ENCODE measurements around the gene CRY2. TPM values are rescaled to one million over a fixed set of nuclear protein-coding genes. Genes with fewer than 3 reads are reported as not detected.
A peak's percentile ranks its signal among the peaks of the same experiment; 100 is the strongest.

The CRY2 gene
- polyA plus RNA-seq, 2 of the 4 experiments (the other 2 are of a cell fraction) = 3.2 to 4.1 TPM

GRCh38 chr11:45885274-45885920 lies 38.1 kb downstream of the CRY2 start, which contains the start of gene MAPK8IP1:
MAPK8IP1 (plus strand) TSS chr11:45885651; CDS start chr11:45885821, 170 bp downstream.
- ChIA-PET CTCF (interaction anchor here (5.6 kb wide), 1 partner anchor 13 kb away, joined by 39 read pairs; no protein-coding TSS in a partner anchor), POLR2A (no interaction called here)
- peak within 1 kb of the TSS; percentile 59 for H3K4me3 ChIP-seq
- peaks cover 18% of the 10 kb centered on the region for H3K4me1 ChIP-seq
- TF ChIP-seq JUN (IDR thresholded peaks at IDR 0.05) = no peak
- peak; percentile 90 for TF ChIP-seq REST (IDR thresholded peaks at IDR 0.05)
- TF ChIP-seq EHMT2 (IDR thresholded peaks at IDR 0.05; ENCODE audit: low read depth) = peak; percentile 82
- no peak for TF ChIP-seq CTCF (IDR thresholded peaks at IDR 0.05)
- TF ChIP-seq NFE2L2 (conservative IDR thresholded peaks at IDR 0.05; ENCODE audit: low read length) = no peak
- TF ChIP-seq FOXS1 (CRISPR knock-in tag; IDR thresholded peaks at IDR 0.05) = 0 out of 2 replicates have a peak, but pooled peaks have one; percentile 29
- peak within 1 kb of the TSS in 1 of 2 experiments; percentile 52; a peak in 2 of 6 replicates for H3K27ac ChIP-seq
- WGBS (ENCODE audit: missing lambda C conversion rate) = 41% methylated on average over 7 of the region's 73 CpGs
- no peak for FAIRE-seq
- peak within 1 kb of the TSS; percentile 76 for H3K4me2 ChIP-seq
- DNase-seq (ENCODE audit: low read depth in 1 of 2, low spot score in 1 of 2) = peak in 1 of 2 experiments; percentile 27
- peak; percentile 60 to 75 for ATAC-seq
- no peaks in the 10 kb centered on the region for H3K9me3 ChIP-seq

GRCh38 chr11:45885921-45886721 lies 38.8 kb downstream of the CRY2 start:
- WGBS (ENCODE audit: missing lambda C conversion rate) = 65% methylated on average over 14 of the region's 43 CpGs
- no peak for DNase-seq (ENCODE audit: low read depth in 1 of 2, low spot score in 1 of 2)
- peak in 1 of 2 experiments; percentile 21; a peak in 3 of 6 replicates for ATAC-seq
- CTCF ChIA-PET = interaction anchor here (0.6 kb wide), 1 partner anchor 79 kb away, joined by 3 read pairs; no protein-coding TSS in a partner anchor
- Histone ChIP-seq H3K27ac (peak overlapping the region in 1 of 2 experiments; percentile 52; a peak in 2 of 6 replicates), H3K4me1 (peaks cover 10% of the 10 kb centered on the region), H3K4me2 (peak overlapping the region; percentile 76), H3K4me3 (peak overlapping the region; percentile 59), H3K9me3 (no peaks in the 10 kb centered on the region)
- POLR2A ChIA-PET = no interaction called here
- no peak for TF ChIP-seq CHD2 (IDR thresholded peaks at IDR 0.05; ENCODE audit: low read length, partially characterized antibody)
- TF ChIP-seq PHF8 (IDR thresholded peaks at IDR 0.05; ENCODE audit: borderline replicate concordance, low read depth) = no peak
- no peak for TF ChIP-seq CHD4 (IDR thresholded peaks at IDR 0.05; ENCODE audit: borderline replicate concordance)
- TF ChIP-seq RARB (CRISPR knock-in tag; IDR thresholded peaks at IDR 0.05) = no peak
- TF ChIP-seq ZSCAN20 (CRISPR knock-in tag; IDR thresholded peaks at IDR 0.05) = no peak
- no peak for TF ChIP-seq RAD21 (conservative IDR thresholded peaks at IDR 0.05 in 1 of 2, IDR thresholded peaks at IDR 0.05 in 1 of 2)
- FAIRE-seq = no peak

Data from A549 (cell line).